Spleen (tissue), 11 donors: ENCODE data around the gene ITCH. TPM values are rescaled to one million over a fixed set of nuclear protein-coding genes. Genes with fewer than 3 reads are reported as not detected.
A peak's percentile ranks its signal among the peaks of the same experiment; 100 is the strongest.
"Not testable (repeated sequence)": the region's sequence is repeated elsewhere in the genome, so short reads cannot be mapped to it uniquely, and the experiment has no call there.

ENCODE experiments used
- DNase-seq: peaks from one replicate; pipeline ENCODE4 v3.0.0-alpha.2; 2020
- H3K27ac ChIP-seq, 8 donors: fragments of 200-600 bp; sonication (generic) in 7 of 8; 1 replicate in 4 of 8; 2 replicates in 4 of 8; pipeline versions ENCODE4 v1.5.0 to v1.8.0; 2016 to 2021; ENCODE audit warnings: inconsistent platforms in 4 of 8, mild to moderate bottlenecking in 4 of 8, moderate library complexity in 1 of 8
- H3K27me3 ChIP-seq, 7 donors: fragments of 200-600 bp; sonication (generic) in 6 of 7; replicated peaks in 1 of 7; 1 replicate in 4 of 7; 2 replicates in 3 of 7; pipeline versions ENCODE4 v1.5.0 to v1.8.0; 2016 to 2021; ENCODE audit warnings: inconsistent platforms in 3 of 7, mild to moderate bottlenecking in 1 of 7
- H3K36me3 ChIP-seq, 6 donors: fragments of 200-600 bp; sonication (generic) in 5 of 6; 1 replicate in 4 of 6; 2 replicates in 2 of 6; pipeline versions ENCODE4 v1.5.0 to v1.8.0; 2016 to 2021; ENCODE audit warnings: inconsistent platforms in 2 of 6
- H3K4me1 ChIP-seq, 6 donors: fragments of 200-600 bp; sonication (generic) in 5 of 6; 1 replicate in 3 of 6; 2 replicates in 3 of 6; pipeline versions ENCODE4 v1.5.0 to v1.8.0; 2016 to 2021; ENCODE audit warnings: inconsistent platforms in 3 of 6
- H3K4me3 ChIP-seq, 8 donors: fragments of 200-600 bp; sonication (generic) in 7 of 8; 1 replicate in 4 of 8; 2 replicates in 4 of 8; pipeline versions ENCODE4 v1.5.0 to v1.8.0; 2016 to 2021; ENCODE audit warnings: inconsistent platforms in 4 of 8, mild to moderate bottlenecking in 4 of 8, moderate library complexity in 2 of 8
- H3K9me3 ChIP-seq, 8 donors: fragments of 200-600 bp; sonication (generic) in 7 of 8; 1 replicate in 4 of 8; 2 replicates in 4 of 8; pipeline versions ENCODE4 v1.5.0 to v1.8.0; 2016 to 2021; ENCODE audit warnings: inconsistent platforms in 4 of 8
- CTCF ChIP-seq, 11 experiments: fragments of 200-600 bp in 7 of 11; fragments of 450-650 bp in 4 of 11; sonication (generic) in 4 of 11; IDR thresholded peaks in 8 of 11; conservative IDR thresholded peaks in 3 of 11; 1 replicate in 7 of 11; 2 replicates in 4 of 11; pipeline versions ENCODE4 v1.4.0 to v1.8.0; 2016 to 2021; ENCODE audit warnings: antibody characterized with exemption in 11 of 11, inconsistent platforms in 4 of 11, mild to moderate bottlenecking in 1 of 11
- POLR2A ChIP-seq, 3 donors: fragments of 450-650 bp; IDR thresholded peaks; one replicate each; pipeline ENCODE4 v1.5.1; 2017; ENCODE audit warnings: antibody characterized with exemption in 3 of 3, mild to moderate bottlenecking in 1 of 3
- POLR2AphosphoS5 ChIP-seq, 3 donors: sonication (generic); formaldehyde crosslinking; IDR thresholded peaks; one replicate each; pipeline ENCODE4 v1.5.1; 2017; ENCODE audit warnings: antibody characterized with exemption in 3 of 3
- WGBS, 5 donors: extraction: QIAGEN DNeasy Blood & Tissue Kit in 3 of 5; methylation state at CpG; one replicate each; pipeline versions ENCODE4 v1.1.5 to v1.1.7; 2013 to 2018; 5-methylcytosine and 5-hydroxymethylcytosine counted together
- intact Hi-C: fragments of 100-400 bp; cut with DNase I; formaldehyde crosslinking; loops from one replicate; pipeline ENCODE4 v1.15.0; 2023; ENCODE audit warnings: low total_unique reads
- polyA plus RNA-seq, 3 donors: library from polyadenylated mRNA; stranded (reverse); fragments of 200-250 nt; gene quantifications; one replicate each; pipeline ENCODE4 v1.2.1, GENCODE V29; 2013
- total RNA-seq, 7 donors: library from RNA; depleted of rRNA in 3 of 7; stranded (reverse); fragments of >200 nt in 3 of 7; fragmentation: NEBNext Ultra II Directional in 4 of 7; extraction: Animal tissue kit (Norgen Biotek cat#: 25700) in 4 of 7; gene quantifications; one replicate each; pipeline versions ENCODE4 v1.1.0 to v1.2.1, GENCODE V29; 2016 to 2021
- donor health status: healthy with polysubstance abuse.
- donor health status: DM: no; HTN: no; CAD: no; lungs with moderate emphysema.
- donor health status: DM: no; HTN: no; CAD: no.
- donor health status: Bipolar disorder and iron deficiency.
- donor health status: healthy.
- donor health status: DM: no; HTN: no; CAD: no.
- donor health status: DM: yes; HTN: yes; CAD: no.

The ITCH gene
- total and polyA plus RNA-seq, 10 donors, result 6.9 to 72.7 (median 61.6) TPM

- no peak overlapping the region for H3K4me3 ChIP-seq
- peaks cover 3 to 38% (median 25%) of the 10 kb centered on the region in 6 donors for H3K36me3 ChIP-seq
- peaks cover 32 to 72% (median 63%) of the 10 kb centered on the region in 6 donors for H3K4me1 ChIP-seq
- no peaks in the 10 kb centered on the region for H3K27me3 ChIP-seq
- DNase-seq, result no peak
- 85 to 94% (median 93%) methylated on average over 5 of the region's 5 CpGs for WGBS, 5 donors
- intact Hi-C loops, result no loop called here
- no peaks in the 10 kb centered on the region for H3K9me3 ChIP-seq
- H3K27ac ChIP-seq, result peak overlapping the region in 3 of 8 donors; percentile 1 to 71 (median 9)
- TF ChIP-seq POLR2A (IDR thresholded peaks at IDR 0.05), result no peak
- no peak for TF ChIP-seq CTCF (IDR thresholded peaks at IDR 0.05 in 8 of 11, conservative IDR thresholded peaks at IDR 0.05 in 3 of 11)
- no peak for TF ChIP-seq POLR2AphosphoS5 (IDR thresholded peaks at IDR 0.05)
These were observed 4.1 kb downstream of the ITCH start for GRCh38 chr20:34367155-34367554.

- peaks cover 3 to 45% (median 25%) of the 10 kb centered on the region in 6 donors for H3K36me3 ChIP-seq
- H3K4me1 ChIP-seq, result peaks cover 28 to 70% (median 63%) of the 10 kb centered on the region in 6 donors
- H3K9me3 ChIP-seq, H3K4me3 ChIP-seq, DNase-seq, H3K27me3 ChIP-seq, intact Hi-C loops: not testable (repeated sequence)
- 87 to 91% (median 88%) methylated on average over 9 of the region's 9 CpGs for WGBS, 5 donors
- peak overlapping the region in 4 of 8 donors; percentile 6 to 71 (median 52) for H3K27ac ChIP-seq
These were observed 4.8 kb downstream of the ITCH start for GRCh38 chr20:34367911-34368310.

- no peak for TF ChIP-seq CTCF (IDR thresholded peaks at IDR 0.05 in 8 of 11, conservative IDR thresholded peaks at IDR 0.05 in 3 of 11)
- no peak for TF ChIP-seq POLR2A (IDR thresholded peaks at IDR 0.05)
- TF ChIP-seq POLR2AphosphoS5 (IDR thresholded peaks at IDR 0.05), result no peak
- Histone ChIP-seq H3K9me3 (no peaks in the 10 kb centered on the region), H3K4me1 (peaks cover 28 to 74% (median 63%) of the 10 kb centered on the region in 6 donors), H3K36me3 (peaks cover 3 to 51% (median 26%) of the 10 kb centered on the region in 6 donors), H3K4me3 (no peak overlapping the region), H3K27me3 (no peaks in the 10 kb centered on the region), H3K27ac (peak overlapping the region in 5 of 8 donors; percentile 6 to 71 (median 51))
- no peak for DNase-seq
- intact Hi-C loops, result no loop called here
- WGBS, 5 donors, result 58 to 83% (median 68%) methylated on average over 4 of the region's 4 CpGs
These were observed 5.5 kb downstream of the ITCH start for GRCh38 chr20:34368547-34368946.

- TF ChIP-seq POLR2AphosphoS5 (IDR thresholded peaks at IDR 0.05) (peak in 1 of 3 donors; percentile 11), CTCF (IDR thresholded peaks at IDR 0.05 in 8 of 11, conservative IDR thresholded peaks at IDR 0.05 in 3 of 11) (no peak)
- 49 to 74% (median 63%) methylated on average over 3 of the region's 3 CpGs for WGBS, 5 donors
- Histone ChIP-seq H3K27me3 (no peaks in the 10 kb centered on the region), H3K4me1 (peaks cover 25 to 68% (median 58%) of the 10 kb centered on the region in 6 donors), H3K27ac (peak overlapping the region in 3 of 8 donors; percentile 51 to 71 (median 53)), H3K4me3 (no peak overlapping the region), H3K9me3 (no peaks in the 10 kb centered on the region), H3K36me3 (peaks cover 3 to 59% (median 26%) of the 10 kb centered on the region in 6 donors)
- intact Hi-C loops, result no loop called here
- DNase-seq, result no peak
These were observed 6.2 kb downstream of the ITCH start for GRCh38 chr20:34369265-34369664.
